Neuronal stem cell (in vitro differentiated cells): ENCODE measurements around the gene RGS6.

Source experiments
- DNase-seq: peaks from one replicate; pipeline ENCODE4 v3.0.0-alpha.2; 2013; ENCODE audit warnings: low spot score
- H2AFZ ChIP-seq: one replicate; pipeline ENCODE4 v1.6.1; 2013; ENCODE audit warnings: mild to moderate bottlenecking, low read length, inconsistent platforms
- H2AK5ac ChIP-seq: 2 replicates; pipeline ENCODE4 v1.6.1; 2013; ENCODE audit warnings: low read depth, mild to moderate bottlenecking, inconsistent platforms, low read length, moderate library complexity, mixed read lengths
- H2BK120ac ChIP-seq: 2 replicates; pipeline ENCODE4 v1.6.1; 2013; ENCODE audit warnings: low read depth, mild to moderate bottlenecking, inconsistent platforms, low read length, moderate library complexity, mixed read lengths
- H2BK12ac ChIP-seq: one replicate; pipeline ENCODE4 v1.6.1; 2013; ENCODE audit warnings: low read length, inconsistent platforms
- H2BK15ac ChIP-seq: 2 replicates; pipeline ENCODE4 v1.6.1; 2013; ENCODE audit warnings: mild to moderate bottlenecking, low read length, inconsistent platforms, mixed read lengths
- H2BK5ac ChIP-seq: one replicate; pipeline ENCODE4 v1.6.1; 2013; ENCODE audit warnings: inconsistent platforms, mild to moderate bottlenecking, low read length, moderate library complexity
- H3K14ac ChIP-seq: one replicate; pipeline ENCODE4 v1.6.1; 2013; ENCODE audit warnings: low read length, inconsistent platforms
- H3K18ac ChIP-seq: 2 replicates; pipeline ENCODE4 v1.6.1; 2013; ENCODE audit warnings: low read length, inconsistent platforms
- H3K23ac ChIP-seq: 2 replicates; pipeline ENCODE4 v1.6.1; 2013; ENCODE audit warnings: low read depth, mild to moderate bottlenecking, mixed read lengths, low read length, inconsistent platforms; ENCODE audit not compliant: poor library complexity
- H3K27ac ChIP-seq: replicated peaks from 3 replicates; pipeline ENCODE4 v1.5.1; 2013; ENCODE audit warnings: low read length, inconsistent platforms
- H3K27me3 ChIP-seq, 3 experiments: 2 replicates each; pipeline ENCODE4 v1.6.1; 2013; ENCODE audit warnings: low read length in 3 of 3, mild to moderate bottlenecking in 2 of 3, inconsistent platforms in 1 of 3, low read depth in 1 of 3, mixed read lengths in 1 of 3, moderate library complexity in 1 of 3; ENCODE audit not compliant: control insufficient read depth in 3 of 3, insufficient read depth in 3 of 3
- H3K36me3 ChIP-seq, 2 donors: replicated peaks in 1 of 2; 2 replicates each; pipeline ENCODE4 v1.6.1; 2013; ENCODE audit warnings: low read length in 2 of 2; ENCODE audit not compliant: control insufficient read depth in 2 of 2, insufficient read depth in 2 of 2
- H3K4ac ChIP-seq: 2 replicates; pipeline ENCODE4 v1.6.1; 2013; ENCODE audit warnings: inconsistent platforms, mild to moderate bottlenecking, low read length, moderate library complexity
- H3K4me1 ChIP-seq, 2 donors: 1 replicate in 1 of 2; 2 replicates in 1 of 2; pipeline ENCODE4 v1.6.1; 2013; ENCODE audit warnings: low read length in 2 of 2, low read depth in 1 of 2; ENCODE audit not compliant: control insufficient read depth in 2 of 2, insufficient read depth in 1 of 2
- H3K4me2 ChIP-seq: one replicate; pipeline ENCODE4 v1.6.1; 2013; ENCODE audit warnings: mild to moderate bottlenecking, low read length, inconsistent platforms; ENCODE audit not compliant: insufficient read depth, poor library complexity, severe bottlenecking
- H3K4me3 ChIP-seq, 2 donors: 2 replicates each; pipeline ENCODE4 v1.5.1; 2013; ENCODE audit warnings: low read length in 2 of 2, mild to moderate bottlenecking in 2 of 2, inconsistent platforms in 1 of 2, moderate library complexity in 1 of 2
- H3K79me1 ChIP-seq: one replicate; pipeline ENCODE4 v1.6.1; 2013; ENCODE audit warnings: low read depth, mild to moderate bottlenecking, inconsistent platforms, low read length, moderate library complexity
- H3K9ac ChIP-seq: one replicate; pipeline ENCODE4 v1.6.1; 2013; ENCODE audit warnings: mild to moderate bottlenecking, low read depth, low read length, inconsistent platforms; ENCODE audit not compliant: poor library complexity
- H3K9me3 ChIP-seq, 2 donors: replicated peaks in 1 of 2; 2 replicates each; pipeline versions ENCODE3 to v1.6.1; 2013; ENCODE audit warnings: low read length in 2 of 2, mild to moderate bottlenecking in 2 of 2, inconsistent platforms in 1 of 2, low read depth in 1 of 2, mixed read lengths in 1 of 2, moderate library complexity in 1 of 2; ENCODE audit not compliant: control insufficient read depth in 2 of 2, insufficient read depth in 1 of 2
- H4K8ac ChIP-seq: one replicate; pipeline ENCODE4 v1.6.1; 2013; ENCODE audit warnings: low read depth, mild to moderate bottlenecking, inconsistent platforms, low read length, moderate library complexity
- H4K91ac ChIP-seq: one replicate; pipeline ENCODE4 v1.6.1; 2013; ENCODE audit warnings: low read length, low read depth, mild to moderate bottlenecking, inconsistent platforms; ENCODE audit not compliant: poor library complexity
- WGBS, 2 donors: extraction: QIAGEN DNeasy Blood & Tissue Kit; methylation state at CpG; one replicate each; pipeline ENCODE4 v1.1.7; 2013; ENCODE audit warnings: missing lambda C conversion rate in 2 of 2, mixed read lengths in 1 of 2; ENCODE audit not compliant: insufficient read length in 2 of 2, insufficient replicate concordance in 1 of 2; ENCODE audit errors: extremely low coverage in 2 of 2; 5-methylcytosine and 5-hydroxymethylcytosine counted together

Gene RGS6

DNA sequence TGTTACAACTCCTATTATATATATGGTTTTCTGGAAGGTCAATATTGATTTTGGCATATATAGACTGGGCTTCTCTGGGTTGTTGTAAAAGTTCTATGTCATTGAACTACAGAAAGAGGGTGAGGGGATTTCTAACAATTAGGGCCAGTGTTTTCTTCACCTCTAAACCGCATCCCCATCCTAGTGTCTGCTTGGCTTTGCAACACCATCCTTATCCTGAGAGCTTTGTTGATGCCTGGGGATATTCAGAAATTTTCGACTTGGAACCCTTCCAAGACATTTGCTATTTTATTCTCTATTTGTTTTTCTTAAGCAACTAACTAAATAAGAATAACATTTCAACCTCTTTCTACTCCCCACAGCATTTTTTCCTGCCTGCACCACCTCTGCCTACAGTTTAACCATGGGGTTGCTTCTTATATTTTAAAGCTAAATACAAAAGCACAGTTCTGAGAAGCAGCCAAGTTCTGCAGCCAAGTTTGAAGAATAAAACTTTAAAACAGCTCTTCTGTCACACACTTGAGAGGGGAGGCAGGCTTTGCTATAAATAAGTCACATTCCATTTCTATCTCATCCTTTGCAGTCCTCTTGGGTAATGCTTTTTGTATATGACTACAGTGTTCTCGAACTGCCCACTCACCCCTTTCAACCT is 53.4 kb downstream of the RGS6 start:
- Histone ChIP-seq H2AFZ (no peak overlapping the region), H2BK5ac (no peak overlapping the region), H2BK12ac (no peak overlapping the region), H3K9ac (no peak overlapping the region), H3K27ac (no peak overlapping the region), H3K23ac (no peak overlapping the region), H3K36me3 (no peaks in the 10 kb centered on the region), H3K14ac (no peak overlapping the region), H3K4me2 (no peak overlapping the region), H2BK120ac (no peak overlapping the region), H2BK15ac (no peak overlapping the region), H2AK5ac (no peak overlapping the region), H3K4me1 (no peaks in the 10 kb centered on the region), H4K91ac (no peak overlapping the region), H3K18ac (no peak overlapping the region), H3K79me1 (no peaks in the 10 kb centered on the region), H3K4me3 (no peak overlapping the region), H4K8ac (no peak overlapping the region), H3K9me3 (peaks cover 0 to 2% of the 10 kb centered on the region in 2 donors), H3K27me3 (no peaks in the 10 kb centered on the region), H3K4ac (no peak overlapping the region)
- WGBS, 2 donors = no CpG with 5 or more reads among the region's 3 CpGs
- no peak for DNase-seq

DNA sequence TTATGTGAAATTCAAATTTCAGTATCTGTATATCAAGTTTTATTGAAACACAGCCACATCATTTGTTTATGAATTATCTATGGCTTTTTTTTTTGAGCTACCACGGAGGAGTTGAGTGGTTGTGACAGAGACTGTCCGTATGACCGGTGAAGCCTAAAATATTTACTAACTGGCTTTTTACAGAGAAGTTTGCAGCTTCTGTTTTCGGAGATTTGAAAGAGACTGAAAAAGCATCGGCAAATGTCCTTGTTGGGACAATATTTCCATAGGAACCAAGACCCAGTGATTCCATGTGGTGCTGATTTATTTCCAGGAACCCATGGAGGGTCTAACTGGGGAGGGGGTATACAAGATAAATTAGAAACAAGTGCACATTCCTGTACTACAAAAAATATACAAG is 56.2 kb downstream of the RGS6 start:
- H3K9me3 ChIP-seq = peaks cover 0 to 2% of the 10 kb centered on the region in 2 donors
- H3K9ac ChIP-seq = no peak overlapping the region
- H2BK120ac ChIP-seq = no peak overlapping the region
- H3K27ac ChIP-seq = no peak overlapping the region
- no peak overlapping the region for H3K4me2 ChIP-seq
- H3K79me1 ChIP-seq = no peaks in the 10 kb centered on the region
- H2AK5ac ChIP-seq = no peak overlapping the region
- H3K4ac ChIP-seq = no peak overlapping the region
- no peak overlapping the region for H4K8ac ChIP-seq
- H2BK15ac ChIP-seq = no peak overlapping the region
- H2AFZ ChIP-seq = no peak overlapping the region
- H3K36me3 ChIP-seq = no peaks in the 10 kb centered on the region
- H3K4me3 ChIP-seq = no peak overlapping the region
- H2BK12ac ChIP-seq = no peak overlapping the region
- H3K14ac ChIP-seq = no peak overlapping the region
- no peaks in the 10 kb centered on the region for H3K4me1 ChIP-seq
- no peak overlapping the region for H3K18ac ChIP-seq
- DNase-seq = no peak
- WGBS, 2 donors = no CpG with 5 or more reads among the region's 5 CpGs
- no peak overlapping the region for H2BK5ac ChIP-seq
- H3K27me3 ChIP-seq = no peaks in the 10 kb centered on the region
- no peak overlapping the region for H3K23ac ChIP-seq
- no peak overlapping the region for H4K91ac ChIP-seq

DNA sequence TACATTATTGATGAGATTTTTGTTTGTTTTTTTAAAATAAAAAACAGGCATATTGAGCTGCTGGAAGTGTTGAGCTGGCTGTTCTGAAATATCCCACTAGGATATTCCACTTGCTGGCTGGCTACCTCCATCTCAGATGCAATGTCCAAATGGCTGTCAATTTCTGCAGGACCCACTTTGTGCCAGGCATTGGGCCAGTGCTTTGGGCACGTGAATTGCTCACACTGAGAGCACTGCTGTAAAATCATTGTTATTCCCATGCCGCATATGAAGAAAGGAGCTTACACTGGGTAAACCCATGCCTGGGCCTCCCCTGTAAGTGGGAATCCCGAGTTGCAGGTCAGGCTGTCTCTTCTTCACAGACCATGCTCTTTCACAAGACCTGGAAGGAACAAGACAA is 56.7 kb downstream of the RGS6 start:
- WGBS, 2 donors = no CpG with 5 or more reads among the region's 3 CpGs
- Histone ChIP-seq H3K4me3 (no peak overlapping the region), H3K4me2 (no peak overlapping the region), H3K27me3 (no peaks in the 10 kb centered on the region), H3K4ac (no peak overlapping the region), H3K27ac (no peak overlapping the region), H2BK120ac (no peak overlapping the region), H3K9me3 (peaks cover 0 to 2% of the 10 kb centered on the region in 2 donors), H3K36me3 (no peaks in the 10 kb centered on the region), H2BK15ac (no peak overlapping the region), H4K8ac (no peak overlapping the region), H3K23ac (no peak overlapping the region), H2AFZ (no peak overlapping the region), H2AK5ac (no peak overlapping the region), H3K9ac (no peak overlapping the region), H4K91ac (no peak overlapping the region), H3K18ac (no peak overlapping the region), H2BK5ac (no peak overlapping the region), H3K14ac (no peak overlapping the region), H2BK12ac (no peak overlapping the region), H3K79me1 (no peaks in the 10 kb centered on the region), H3K4me1 (no peaks in the 10 kb centered on the region)
- no peak for DNase-seq

DNA sequence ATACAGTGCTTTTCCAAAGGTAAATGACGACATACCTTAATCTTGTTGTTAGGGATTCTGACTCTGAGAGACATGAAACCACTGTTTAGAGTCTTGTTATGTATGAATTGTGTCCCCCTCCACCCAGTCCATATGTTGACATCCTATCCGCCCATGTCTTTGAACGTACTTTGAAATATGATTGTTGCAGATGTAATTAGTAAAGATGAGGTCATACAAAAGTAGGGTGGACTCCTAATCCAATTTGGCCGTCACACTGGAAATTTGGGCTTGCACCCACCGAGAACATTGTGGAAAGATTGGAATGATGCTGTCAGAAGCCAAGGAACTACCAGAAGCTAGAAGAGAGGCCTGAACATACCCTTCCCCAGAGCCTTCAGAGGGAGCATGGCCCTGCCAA is 62.2 kb downstream of the RGS6 start:
- H3K14ac ChIP-seq = no peak overlapping the region
- H3K4ac ChIP-seq = no peak overlapping the region
- H2BK120ac ChIP-seq = no peak overlapping the region

More for the DNA sequence above, 62.2 kb downstream of the RGS6 start:
- Histone ChIP-seq H2AK5ac (no peak overlapping the region), H2BK5ac (no peak overlapping the region), H2AFZ (no peak overlapping the region), H2BK12ac (no peak overlapping the region), H3K4me1 (no peaks in the 10 kb centered on the region), H4K91ac (no peak overlapping the region), H3K4me2 (no peak overlapping the region), H3K27me3 (no peaks in the 10 kb centered on the region), H3K23ac (no peak overlapping the region), H3K9ac (no peak overlapping the region), H3K79me1 (no peaks in the 10 kb centered on the region), H3K4me3 (no peak overlapping the region), H3K27ac (no peak overlapping the region), H3K9me3 (no peaks in the 10 kb centered on the region), H4K8ac (no peak overlapping the region), H2BK15ac (no peak overlapping the region), H3K18ac (no peak overlapping the region), H3K36me3 (no peaks in the 10 kb centered on the region)
- no peak for DNase-seq
- no CpG with 5 or more reads among the region's 5 CpGs for WGBS, 2 donors
